GM21390 (cell line): ENCODE results near the gene LOXHD1.

ENCODE experiments used
- ATAC-seq: cut with Tn5 transposase; IDR thresholded peaks from one replicate; pipeline ENCODE4 v1.9.1; 2021; ENCODE audit not compliant: unreplicated experiment

Gene LOXHD1

DNA sequence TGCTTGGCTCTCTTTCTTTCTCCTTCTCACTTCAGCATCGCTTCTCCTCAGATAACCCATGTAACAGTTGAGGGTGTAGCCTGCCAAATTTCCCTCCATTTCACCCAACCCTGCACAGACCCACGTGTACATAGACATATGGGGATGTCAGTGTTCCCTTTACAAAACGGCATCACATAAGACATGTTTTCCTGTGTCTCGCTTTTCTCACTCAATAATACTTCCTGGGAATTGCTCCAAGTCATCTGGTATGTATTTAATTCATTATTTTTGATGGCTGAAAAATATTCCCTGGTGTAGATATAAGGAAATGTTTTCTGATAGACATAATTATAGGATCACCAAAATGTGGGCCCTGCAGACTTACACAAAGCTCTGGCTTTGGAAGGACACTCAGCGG, 176.8 kb downstream of the LOXHD1 start:
- no peak for ATAC-seq

DNA sequence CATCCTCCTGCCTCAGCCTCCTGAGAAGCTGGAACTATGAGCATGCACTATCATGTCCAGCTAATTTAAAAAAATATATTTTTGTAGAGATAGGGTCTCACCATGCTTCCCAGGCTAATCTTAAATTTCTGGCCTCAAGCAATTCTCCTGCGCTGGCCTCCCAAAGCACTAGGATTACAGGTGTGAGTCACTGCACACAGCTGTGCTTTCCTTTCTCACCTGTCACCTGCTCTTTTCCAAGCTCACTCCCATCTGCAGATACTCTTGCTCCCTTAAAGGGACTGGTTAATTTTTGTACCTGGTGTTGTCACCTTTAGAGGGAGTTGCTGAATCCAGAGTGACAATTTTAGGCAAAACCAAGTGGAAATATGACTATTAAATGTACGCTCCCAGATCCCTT, 178.2 kb downstream of the LOXHD1 start:
- ATAC-seq = no peak

DNA sequence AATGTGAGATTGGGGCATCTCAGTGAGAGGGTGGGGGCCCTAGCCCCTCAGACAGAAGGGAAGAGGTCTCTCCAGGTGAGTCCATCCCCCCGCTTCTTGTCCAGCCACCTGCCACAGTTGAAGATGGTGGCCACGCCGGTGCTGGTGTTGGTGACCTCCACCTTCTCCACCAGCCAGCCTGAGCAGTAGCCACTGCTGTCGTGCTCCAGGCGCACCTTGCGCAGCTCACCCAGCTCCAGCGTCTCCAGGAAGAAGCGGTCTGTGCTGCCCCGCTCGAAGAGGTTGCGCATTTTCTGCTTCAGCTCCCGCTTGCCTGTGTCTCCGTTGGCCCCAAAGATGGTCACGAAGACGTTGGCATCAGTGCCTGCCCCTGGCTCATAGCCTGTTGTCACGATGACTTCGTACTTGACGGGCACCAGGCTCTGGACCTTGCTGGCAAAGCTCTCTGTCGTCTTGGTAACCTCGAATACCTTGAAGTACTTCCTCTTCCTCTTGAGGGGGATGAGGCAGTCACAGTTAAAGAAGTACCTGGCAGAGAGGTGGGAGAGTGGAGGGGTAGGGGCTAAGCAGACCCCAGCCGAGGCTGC, 179.5 kb downstream of the LOXHD1 start:
- no peak for ATAC-seq

DNA sequence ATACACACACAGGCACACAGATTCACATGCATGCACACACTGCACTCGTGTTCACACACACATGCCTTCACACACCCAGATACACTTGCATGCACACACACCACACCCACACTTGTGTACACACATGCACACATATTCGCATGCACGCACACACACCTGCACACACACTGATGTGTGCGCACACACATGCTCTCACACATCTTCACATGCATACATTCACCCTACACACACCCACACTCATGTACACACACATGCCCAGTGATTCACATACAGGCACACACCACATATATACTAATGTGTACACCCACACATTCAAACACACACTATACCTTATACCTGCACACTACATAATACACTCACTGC, 181.6 kb downstream of the LOXHD1 start:
- ATAC-seq = no peak

DNA sequence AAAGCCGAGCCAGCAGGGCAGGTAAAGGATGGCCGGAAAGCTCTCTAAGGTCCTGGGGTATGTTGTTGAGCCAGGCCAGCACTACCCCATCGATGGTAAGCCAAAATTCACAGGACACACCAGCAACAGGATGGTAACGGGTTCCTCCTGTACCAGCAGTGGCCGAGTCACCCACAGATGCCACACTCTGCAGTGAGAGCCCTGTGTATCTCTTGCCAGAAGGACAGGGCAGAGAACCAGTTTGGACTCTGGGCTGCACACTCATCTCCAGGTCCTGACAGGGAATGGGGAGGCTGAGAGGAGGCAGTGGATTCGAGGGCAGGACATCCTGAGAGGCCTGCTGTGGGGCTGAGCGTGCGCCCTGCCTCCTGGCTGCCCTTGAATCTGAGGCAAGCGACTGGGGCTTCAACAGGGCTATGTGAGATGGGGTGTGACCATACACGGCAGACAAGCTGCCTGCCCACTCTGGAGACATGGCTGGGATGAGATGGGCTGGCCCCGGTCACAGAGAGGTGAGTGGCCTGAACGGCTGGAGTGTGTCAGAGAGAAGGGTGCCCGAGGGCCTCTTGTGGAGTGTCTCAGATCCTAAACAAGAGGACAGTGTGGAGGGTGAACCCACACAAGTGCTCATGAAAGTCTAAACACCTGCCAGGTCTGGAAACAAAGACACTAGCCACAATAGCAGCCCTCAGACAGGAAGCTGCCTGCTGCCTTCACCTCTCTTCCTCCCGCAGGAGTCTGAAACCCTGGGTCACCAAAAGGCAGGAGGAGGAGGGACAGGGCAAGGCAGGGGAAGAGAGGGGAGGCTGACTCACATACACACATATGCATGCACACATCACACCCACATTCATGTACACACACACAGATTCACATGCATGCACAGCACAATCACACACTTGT, 182.3 kb downstream of the LOXHD1 start:
- ATAC-seq = no peak

DNA sequence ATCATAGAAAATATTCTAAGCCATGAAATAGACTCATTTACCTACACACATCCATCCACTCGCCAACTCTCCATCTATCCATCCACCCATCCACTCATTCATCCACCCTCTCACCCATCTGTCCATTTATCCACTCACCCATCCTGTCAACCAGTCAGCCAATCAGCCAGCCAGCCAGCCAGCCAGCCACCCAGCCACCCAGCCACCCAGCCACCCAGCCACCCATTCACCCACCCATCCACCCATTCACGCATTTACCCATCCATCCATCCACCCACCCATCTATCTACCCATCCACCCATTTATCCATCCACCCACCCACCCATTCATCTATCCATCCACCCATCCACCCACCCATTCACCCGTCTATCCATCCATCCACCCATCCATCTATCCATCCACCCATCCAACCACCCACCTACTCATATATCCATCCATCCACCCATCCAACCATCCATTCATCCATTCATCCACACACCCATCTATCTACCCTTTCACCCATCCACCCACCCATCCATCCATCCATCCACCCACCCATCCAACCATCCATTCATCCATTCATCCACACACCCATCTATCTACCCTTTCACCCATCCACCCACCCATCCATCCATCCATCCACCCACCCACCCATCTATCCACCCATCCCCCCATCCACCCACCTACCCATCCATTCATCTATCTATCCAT, 185.1 kb downstream of the LOXHD1 start:
- no peak for ATAC-seq

DNA sequence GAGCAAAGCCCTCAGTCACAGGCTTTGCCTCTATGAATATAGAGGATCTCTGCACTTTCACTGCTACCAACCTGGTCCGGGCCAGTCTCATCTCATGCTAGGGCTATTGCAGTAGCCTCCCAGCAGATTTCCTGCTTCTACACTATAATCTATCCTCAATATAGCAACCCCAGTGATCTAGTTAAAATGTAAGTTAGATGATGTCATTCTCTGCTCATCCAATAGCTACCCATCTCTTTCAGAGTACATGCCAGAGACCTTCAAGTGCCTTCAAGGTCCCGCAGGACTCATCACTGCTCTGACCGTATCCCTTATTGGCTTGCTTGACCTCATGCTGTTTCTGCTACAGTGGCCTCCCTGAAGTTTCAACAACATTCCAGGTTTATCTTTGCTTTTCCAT, 186.3 kb downstream of the LOXHD1 start:
- ATAC-seq = no peak

DNA sequence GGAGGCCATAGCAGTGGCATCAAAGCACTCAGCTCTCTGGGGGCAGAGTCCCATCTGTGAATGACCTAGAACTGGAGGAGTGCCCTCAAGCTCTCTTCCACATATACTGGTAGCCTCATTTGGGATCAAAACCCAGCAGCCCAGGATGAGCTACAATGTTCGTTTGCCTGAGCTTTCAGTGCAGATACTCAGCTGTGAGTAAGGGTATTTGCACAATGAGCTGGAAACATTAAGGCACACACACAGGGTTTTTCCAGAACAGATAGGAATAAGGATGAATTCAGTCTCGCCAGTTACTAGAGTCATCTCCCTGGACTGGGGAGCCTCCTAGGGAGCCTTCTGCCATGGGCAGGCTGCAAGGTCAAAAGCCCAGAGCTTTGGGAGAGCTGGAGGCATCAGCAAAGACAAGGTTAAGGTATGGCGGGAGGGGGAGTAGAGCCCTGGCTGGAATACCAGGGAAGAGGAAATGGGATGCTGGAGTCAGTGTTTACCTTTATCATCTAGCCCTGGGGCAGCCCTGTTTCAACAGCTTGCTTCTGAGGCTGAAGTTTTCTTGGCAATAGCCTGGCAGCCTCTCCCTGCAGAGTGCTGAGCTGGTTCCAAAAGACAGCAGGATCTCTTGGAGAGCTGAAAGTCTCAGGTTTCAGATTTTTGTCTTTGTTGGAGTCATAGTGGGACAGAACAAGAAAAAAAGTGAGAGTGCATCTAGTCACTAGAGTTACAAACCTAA, 187.7 kb downstream of the LOXHD1 start:
- no peak for ATAC-seq

DNA sequence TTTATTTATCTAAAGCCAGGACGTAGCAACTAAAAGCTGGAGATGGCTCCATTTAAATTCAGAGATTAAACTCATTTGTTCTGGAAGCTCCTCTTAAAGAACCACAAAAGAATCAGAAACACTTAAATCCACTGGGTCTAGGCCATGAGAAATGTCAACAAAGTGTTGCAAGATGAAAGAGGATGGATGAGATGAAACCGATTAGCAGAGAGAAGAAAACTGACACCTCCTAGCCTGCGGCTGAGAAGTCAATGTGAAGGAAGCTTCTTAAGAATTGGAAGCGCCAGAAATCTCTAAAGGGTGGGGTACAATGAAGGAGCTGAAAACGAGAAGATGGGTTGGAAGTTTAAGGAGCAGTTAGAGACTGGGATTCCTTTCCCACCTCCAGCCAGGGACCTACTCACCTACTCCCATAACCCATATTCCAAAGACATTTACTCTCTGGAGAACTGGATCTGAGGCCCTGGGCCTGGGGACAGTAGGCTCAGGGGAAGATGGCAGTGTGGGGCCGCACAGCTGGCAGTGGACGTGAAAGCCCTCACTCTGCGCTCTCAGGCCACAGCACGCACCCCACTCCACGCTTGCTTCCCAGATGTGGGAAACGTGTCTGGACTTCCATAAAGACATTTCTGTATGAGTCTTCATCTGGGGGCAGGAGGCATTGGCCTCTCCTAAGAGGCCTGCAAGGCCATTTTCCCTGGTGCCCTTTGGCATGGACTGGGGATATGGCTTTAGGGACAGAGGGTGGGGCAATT, 188.4 kb downstream of the LOXHD1 start:
- ATAC-seq = no peak

DNA sequence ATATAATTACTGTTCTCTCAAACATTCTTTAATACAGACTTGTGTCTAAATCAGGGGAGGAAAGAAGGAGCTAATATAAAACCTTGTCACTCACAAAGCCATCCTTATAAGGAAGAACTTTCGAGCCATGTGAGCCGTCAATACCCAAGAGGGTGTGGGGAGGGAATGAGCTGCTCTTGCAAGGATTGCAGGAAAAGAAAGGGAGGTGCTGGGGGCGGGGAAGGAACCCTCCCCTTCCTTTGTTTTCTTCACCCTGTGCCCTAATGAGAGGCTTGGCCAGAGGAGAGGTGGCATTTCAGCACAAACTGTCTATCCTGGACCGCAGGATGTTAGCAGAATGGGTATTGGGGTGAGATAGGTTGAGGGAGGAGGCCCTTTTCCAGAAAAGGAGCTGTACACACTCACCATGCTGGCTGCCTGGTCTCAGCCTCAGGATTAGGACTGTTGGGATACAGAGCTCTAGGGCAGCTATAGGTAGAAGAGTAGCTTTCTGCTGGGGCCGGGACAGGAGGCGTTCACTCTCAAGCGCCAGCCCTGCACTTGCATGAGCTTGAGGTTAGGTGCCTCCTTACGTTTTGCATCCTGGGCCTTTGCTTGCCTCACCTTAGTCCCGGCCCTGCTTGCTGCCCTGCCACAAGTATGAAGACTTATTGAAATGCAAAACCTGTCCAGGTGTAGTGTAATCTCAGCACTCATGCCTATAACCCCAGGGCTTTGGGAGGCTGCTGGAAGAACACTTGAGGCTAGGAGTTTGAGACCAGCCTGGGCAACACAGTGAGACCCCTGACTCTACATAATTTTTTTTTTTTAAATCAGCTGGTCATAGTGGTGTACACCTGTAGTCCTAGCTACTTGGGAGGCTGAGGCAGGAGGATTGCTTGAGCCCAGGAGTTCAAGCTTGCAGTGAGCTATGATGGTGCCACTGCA, 190.5 kb downstream of the LOXHD1 start:
- no peak for ATAC-seq

DNA sequence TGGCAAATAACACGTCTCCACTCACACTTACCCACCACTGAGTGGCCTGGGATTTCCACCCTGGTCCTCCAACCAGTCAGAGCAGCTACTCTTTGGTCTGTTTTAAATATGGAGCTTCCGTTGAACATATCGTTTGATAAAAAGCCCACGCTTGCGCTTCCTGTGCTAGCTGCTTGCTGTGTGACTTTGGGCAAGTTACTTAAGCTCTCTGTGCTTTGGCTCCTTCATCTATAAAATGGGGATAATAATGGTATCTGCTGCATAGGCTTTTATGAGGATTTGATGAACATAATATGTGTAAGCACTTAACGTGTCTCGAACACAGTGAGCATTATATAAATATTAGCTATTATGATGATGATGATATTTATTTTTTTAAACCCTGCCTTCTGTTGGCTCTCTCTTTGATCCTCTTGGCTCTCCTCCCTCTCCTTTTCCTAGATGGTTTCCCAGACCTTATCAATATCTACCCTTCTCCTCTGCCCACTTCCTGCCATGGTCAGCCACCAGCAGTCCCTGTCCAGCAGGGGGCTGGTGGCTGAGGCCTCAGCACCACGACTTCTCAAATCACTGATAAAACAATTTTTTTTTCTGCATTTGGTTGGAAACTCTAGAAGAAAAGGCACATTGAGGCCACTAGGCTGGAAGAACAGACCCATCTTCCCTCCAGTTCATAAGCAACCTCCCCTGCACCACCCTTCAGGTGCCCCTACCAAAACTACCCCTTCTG, 191.9 kb downstream of the LOXHD1 start:
- no peak for ATAC-seq

DNA sequence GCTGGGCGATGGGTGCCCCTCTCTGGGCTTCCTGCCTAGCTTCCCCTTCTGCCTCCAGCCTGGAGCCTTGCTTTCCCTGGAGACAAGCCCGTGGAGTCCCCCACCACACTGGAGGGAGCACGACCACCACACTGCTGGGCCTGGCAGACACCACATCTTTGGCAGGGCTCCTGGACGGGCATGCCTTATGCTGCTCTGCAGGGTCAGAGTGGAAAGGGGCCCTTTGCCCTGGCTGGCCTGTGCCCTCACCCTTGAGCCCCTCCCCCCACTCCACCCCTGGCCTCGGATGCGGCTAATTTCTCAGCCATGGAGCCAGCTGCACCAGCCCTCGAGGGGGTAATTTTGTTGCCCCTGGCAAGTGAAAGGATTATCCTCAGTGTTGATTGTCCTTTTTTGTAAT, 194.5 kb downstream of the LOXHD1 start:
- no peak for ATAC-seq

DNA sequence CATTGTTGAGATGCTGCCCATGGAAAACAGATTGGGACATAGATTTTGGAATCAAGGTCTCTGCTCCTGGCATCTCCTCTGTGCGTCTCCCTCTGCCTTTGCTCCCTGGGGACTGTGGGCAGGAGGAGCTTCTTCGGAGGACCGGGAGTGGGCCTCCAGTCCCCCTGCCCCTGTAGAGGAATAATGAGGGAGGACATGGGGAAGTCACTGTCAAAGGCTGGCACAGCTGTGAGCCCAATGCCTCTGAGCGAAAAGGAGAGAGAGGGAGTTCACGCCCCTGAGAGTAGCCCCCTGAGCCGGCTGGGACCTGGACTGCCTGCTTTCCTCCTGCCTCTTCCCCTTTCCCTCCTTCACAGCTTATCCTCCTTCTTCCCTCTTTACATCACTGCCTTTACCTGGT, 195.0 kb downstream of the LOXHD1 start:
- ATAC-seq = no peak

DNA sequence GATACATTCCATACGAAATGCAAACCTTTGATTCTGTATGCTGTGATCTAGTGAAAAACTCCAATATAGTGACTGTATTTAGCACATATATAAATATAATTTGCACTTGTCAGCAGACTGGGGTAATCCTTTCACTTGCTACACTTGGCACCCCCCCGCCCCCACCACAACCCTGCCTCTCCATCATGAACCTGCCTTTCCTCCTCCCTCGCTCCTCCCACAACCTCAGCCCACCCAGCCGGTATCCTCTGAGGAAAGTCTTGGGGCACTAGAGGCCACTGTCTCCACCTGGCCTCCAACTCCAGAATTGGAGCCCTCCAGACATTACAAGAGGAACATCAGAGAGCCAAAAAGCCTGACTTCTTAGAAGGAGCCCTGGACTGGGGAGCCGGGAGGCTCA, 196.3 kb downstream of the LOXHD1 start:
- ATAC-seq = no peak

DNA sequence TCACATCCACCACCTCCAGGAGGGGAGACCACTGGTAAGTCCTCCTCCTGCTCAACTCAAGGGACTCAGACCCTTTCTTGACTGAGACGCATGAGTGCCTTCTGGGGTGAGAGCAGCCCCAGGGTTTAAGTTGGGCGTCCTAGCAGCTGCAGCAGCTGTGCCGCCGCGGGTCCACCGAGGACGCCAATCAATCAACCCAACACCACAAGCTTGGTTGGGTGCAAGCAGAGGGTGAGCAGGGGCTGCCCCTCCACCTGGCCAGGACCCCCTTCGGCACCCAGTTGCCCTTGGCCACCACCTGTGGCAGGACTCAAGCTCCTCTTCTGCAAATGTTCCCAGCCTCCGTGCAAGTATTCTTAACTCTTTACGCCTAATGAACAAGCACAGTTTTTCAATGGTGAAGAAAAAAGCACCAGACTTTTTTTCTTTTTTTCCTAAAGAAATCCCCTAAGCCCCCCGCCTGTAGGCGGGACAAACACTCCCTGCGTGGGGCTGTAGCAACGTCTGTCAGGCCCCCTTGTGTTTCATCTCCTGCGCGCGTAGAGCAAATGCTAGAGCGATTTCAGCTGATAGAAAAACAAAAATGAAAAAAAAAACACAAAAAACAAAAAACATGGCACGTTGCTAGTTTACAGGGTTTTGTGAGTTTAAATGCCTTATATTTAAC, 197.1 kb downstream of the LOXHD1 start:
- ATAC-seq = no peak

DNA sequence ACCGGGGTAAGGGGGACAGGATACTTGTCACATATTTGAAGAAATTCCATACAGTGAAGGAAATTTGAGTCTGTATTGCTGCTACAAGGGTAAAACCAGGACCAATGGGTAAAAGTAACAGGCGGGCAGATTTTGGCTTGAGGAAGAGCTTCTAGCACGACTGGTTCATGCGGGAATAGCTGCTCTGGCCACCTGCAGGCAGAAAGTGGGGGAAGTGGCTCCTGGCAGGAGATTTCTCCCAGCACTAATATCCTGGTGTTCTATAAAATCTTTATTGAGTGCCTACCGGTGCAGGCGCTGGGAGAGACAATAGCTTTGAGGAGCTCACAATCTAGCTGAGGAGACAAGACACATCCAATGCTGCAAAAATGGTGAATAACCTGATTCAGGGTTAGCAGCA, 198.5 kb downstream of the LOXHD1 start:
- no peak for ATAC-seq

DNA sequence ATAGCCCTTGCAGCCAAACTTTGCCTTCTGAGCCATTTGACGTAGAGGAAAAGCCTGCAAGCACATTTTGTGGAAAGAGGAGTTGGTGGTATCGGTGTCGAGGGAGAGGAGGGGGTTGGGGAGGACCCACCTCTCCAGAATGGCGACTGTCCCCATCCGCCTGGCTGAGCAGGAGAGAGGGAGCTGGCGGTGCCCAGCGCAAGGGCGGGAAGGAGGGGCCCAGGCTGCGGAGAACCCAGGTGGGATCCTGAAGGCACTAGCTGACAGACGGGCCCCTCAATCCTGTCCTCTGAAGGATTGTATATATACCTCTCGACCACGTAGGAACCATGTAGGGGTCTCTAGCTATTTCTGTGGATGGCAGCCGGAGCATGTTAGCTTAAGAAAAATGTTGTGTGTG, 200.3 kb downstream of the LOXHD1 start:
- no peak for ATAC-seq

DNA sequence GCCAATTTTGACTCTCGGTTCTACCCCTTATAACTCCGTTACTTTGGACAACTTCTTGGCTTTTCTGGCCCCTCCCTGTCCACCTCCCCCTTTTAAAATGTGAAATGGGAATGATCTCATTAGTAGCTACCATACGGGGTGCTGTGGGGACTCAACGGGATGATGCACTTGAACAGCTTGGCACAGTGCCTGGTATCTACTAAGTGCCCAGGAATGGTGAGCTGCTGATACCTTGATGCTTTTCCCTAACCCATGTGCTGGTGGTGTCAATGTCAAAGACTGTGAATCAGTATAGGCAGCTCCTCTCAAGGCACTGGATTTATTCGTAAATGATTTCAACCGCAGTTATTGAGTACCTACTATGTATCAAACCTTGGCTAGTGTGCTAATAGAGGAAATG, 204.2 kb downstream of the LOXHD1 start:
- ATAC-seq = no peak

DNA sequence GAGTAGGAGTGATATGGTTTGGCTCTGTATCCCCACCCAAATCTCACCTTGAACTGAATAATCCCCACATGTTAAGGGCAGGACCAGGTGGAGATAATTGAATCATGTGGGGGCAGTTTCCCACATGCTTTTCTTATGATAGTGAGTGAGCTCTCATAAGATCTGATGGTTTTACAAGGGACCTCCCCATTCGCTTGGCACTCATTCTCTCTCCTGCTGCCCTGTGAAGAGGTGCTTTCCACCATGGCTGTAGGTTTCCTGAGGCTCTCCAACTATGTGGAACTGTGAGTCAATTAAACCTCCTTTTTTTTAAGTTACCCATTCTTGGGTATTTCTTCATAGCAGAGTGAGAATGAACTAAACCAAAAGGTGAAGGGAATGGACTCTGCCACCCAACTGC, 207.5 kb downstream of the LOXHD1 start:
- no peak for ATAC-seq
